ENCODE data around the gene RPLP2.

Gene RPLP2

DNA sequence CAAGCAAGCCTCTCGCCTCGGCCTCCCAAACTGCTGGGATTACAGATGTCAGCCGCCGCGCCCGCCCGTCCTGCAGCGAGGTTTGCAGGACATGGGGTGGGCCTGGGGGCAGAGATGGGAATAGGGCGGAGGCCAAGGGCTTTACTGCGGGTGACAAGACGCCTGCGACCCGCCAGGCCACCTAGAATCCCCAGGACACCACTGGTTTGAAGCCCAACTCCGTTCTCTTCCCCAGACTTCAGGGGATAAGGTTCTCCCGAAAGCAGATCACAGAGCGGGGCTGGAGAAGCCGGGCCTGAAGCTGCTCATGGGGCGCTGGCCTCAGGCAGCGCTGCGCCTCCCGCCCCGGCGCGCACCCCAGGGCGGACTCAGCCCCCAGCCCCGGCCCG is 32.2 kb downstream of the RPLP2 start:
- H3K36me3 ChIP-seq, result peaks cover 28 to 40% (median 39%) of the 10 kb centered on the region in 3 donors
- DNase-seq, result no peak
- H3K9me3 ChIP-seq, result no peaks in the 10 kb centered on the region
- H3K4me1 ChIP-seq, result peaks cover 4 to 82% (median 63%) of the 10 kb centered on the region in 4 donors
- H3K27ac ChIP-seq, result peak overlapping the region; percentile 88 to 95
- peaks cover 0 to under 1% of the 10 kb centered on the region in 2 donors for H3K27me3 ChIP-seq
- peak overlapping the region; percentile 98 for H3K4me3 ChIP-seq
- intact Hi-C loops (cut with DNase I; ENCODE audit: low total_unique reads), result loop anchor here (5.0 kb wide), 1 partner anchor 35 kb away; the partner anchor contains the start of genes PIDD1 and RPLP2
- TF ChIP-seq, protein P1, sequence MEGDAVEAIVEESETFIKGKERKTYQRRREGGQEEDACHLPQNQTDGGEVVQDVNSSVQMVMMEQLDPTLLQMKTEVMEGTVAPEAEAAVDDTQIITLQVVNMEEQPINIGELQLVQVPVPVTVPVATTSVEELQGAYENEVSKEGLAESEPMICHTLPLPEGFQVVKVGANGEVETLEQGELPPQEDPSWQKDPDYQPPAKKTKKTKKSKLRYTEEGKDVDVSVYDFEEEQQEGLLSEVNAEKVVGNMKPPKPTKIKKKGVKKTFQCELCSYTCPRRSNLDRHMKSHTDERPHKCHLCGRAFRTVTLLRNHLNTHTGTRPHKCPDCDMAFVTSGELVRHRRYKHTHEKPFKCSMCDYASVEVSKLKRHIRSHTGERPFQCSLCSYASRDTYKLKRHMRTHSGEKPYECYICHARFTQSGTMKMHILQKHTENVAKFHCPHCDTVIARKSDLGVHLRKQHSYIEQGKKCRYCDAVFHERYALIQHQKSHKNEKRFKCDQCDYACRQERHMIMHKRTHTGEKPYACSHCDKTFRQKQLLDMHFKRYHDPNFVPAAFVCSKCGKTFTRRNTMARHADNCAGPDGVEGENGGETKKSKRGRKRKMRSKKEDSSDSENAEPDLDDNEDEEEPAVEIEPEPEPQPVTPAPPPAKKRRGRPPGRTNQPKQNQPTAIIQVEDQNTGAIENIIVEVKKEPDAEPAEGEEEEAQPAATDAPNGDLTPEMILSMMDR (IDR thresholded peaks at IDR 0.05), result no peak

DNA sequence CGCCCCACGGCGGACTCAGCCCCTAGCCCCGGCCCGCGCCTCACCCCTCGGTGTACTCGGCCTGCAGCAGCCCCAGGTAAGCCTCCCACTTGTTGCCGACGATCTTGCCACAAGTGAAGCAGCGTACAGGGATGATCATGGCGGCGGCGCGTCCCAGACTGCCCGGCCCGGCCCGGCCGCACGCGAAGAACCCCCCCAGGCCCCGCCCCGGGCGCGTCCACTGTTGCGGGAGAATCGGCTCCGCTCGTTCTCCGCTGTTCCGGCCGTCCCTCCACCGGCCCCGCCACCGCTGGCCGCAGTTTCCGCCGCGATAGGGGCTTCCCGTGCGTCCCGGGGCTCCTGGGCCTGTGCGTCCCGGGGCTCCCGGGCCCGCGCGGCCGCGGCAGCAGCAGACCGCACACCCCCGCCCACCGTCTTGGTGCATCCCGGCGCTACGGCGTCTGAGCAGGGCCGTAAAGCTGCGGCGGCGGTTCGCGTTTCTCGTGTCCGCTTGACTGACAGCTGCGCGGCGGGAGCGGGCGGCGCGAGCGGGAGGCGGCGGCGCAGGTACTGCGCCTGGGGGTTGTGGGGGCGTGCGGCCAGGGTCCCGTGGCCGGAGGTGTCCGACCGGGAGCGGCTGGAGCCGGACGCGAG is 32.7 kb downstream of the RPLP2 start, which contains the start of the genes POLR2L and TSPAN4:
POLR2L (minus strand) TSS at position 160 of the 633 bp plus-strand sequence; CDS start at position 139, 21 bp downstream.
TSPAN4 (plus strand) TSS at position 483 of the 633 bp plus-strand sequence. CDS start 7,453 bp downstream, outside the sequence.
- Histone ChIP-seq H3K36me3 (peaks cover 23 to 35% (median 34%) of the 10 kb centered on the region in 3 donors), H3K9me3 (no peaks in the 10 kb centered on the region), H3K4me3 (peak within 1 kb of the TSS; percentile 98), H3K4me1 (peaks cover 4 to 77% (median 61%) of the 10 kb centered on the region in 4 donors), H3K27me3 (peaks cover 0 to 4% of the 10 kb centered on the region in 2 donors), H3K27ac (peak within 1 kb of the TSS; percentile 88 to 95)
- DNase-seq, result peak; percentile 84 to 93
- TF ChIP-seq, protein P1 (IDR thresholded peaks at IDR 0.05), result peak in 1 of 2 experiments; percentile 18
- intact Hi-C loops (cut with DNase I; ENCODE audit: low total_unique reads), result loop anchor here (5.0 kb wide), 1 partner anchor 35 kb away; the partner anchor contains the start of genes PIDD1 and RPLP2

DNA sequence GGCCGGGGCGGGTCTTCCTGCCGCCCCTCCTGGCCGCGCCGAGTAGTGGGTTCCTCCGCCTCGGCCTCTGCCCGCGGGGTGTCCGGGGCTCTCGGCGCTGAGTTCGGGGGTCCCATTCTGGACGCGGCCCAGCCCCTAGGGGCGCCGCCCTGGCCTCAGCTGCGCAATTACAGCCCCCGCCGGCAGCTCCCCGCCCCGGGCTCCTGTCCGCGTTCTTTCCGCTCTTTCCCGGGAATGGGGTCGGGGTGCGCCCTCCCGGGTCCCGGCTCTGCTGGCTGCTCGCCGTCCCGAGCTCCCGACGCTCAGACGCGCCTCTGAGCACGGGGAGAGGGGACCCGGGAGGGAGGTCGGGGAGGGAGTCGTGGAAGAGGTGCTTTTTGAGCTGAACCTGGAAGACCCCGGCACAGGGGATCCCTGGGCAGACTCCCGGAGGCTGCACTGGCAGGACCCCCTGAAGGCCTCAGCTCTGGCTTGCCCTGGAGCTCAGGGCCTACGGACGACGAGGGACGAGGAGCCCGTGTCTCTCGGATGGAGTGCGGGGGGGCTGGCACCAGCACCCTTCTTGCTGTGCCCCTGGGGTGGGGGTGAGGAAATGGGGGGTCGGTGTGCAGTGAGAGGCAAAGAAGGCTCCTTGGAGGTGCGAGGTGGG is 33.4 kb downstream of the RPLP2 start:
- Histone ChIP-seq H3K4me1 (peaks cover 4 to 82% (median 62%) of the 10 kb centered on the region in 4 donors), H3K27me3 (peaks cover 0 to 11% of the 10 kb centered on the region in 2 donors), H3K27ac (peak overlapping the region; percentile 88 to 95), H3K36me3 (peaks cover 18 to 27% (median 26%) of the 10 kb centered on the region in 3 donors), H3K4me3 (peak overlapping the region; percentile 98), H3K9me3 (no peaks in the 10 kb centered on the region)
- intact Hi-C loops (cut with DNase I; ENCODE audit: low total_unique reads), result loop anchor here (5.0 kb wide), 1 partner anchor 36 kb away; the partner anchor contains the start of genes PIDD1 and RPLP2
- TF ChIP-seq, protein P1 (IDR thresholded peaks at IDR 0.05), result no peak
- DNase-seq, result no peak

DNA sequence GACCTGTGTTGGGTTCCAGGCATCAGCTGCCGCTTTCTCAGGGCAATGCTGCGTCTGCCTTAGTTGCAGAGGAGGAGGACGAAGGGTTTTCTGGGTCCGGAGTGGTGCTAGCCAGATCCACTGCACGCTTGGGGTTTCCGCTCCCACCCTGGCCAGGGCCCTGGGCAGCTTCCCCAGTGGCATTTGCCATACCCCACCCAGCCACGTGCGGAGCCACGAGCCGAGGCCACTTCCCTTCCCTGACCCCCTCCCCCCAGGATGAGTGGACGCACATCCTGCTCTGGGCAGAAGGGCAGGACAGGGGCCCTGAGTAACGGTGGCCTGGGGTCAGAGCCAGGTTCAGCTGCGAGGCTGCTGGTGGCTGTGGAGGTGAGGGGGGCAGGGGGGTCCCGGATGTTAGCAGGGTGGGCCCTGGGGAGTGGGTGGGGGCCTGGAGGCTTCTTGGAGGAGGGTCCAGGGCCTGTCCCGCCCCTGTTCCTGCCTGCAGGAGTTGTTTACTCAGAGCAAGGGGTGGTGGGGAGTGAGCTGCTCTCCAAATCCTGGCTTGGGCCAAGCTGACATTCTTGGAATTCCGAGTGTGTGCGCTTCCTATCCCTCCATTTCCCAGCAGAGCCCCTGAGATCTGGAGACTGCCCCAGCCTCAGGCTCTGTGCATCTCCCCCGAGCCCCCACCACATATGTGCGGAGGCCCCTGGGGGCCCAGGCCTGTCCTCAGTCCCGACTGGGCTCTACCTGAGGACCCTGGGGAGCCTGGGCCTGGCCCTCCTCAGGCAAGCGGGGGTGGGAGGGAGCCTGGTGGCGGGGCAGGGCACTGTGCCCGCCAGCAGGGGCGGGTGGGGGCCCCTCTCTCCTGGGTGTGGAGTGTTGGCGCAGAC is 34.3 kb downstream of the RPLP2 start:
- Histone ChIP-seq H3K27ac (peak overlapping the region; percentile 88 to 95), H3K4me1 (peaks cover 4 to 82% (median 67%) of the 10 kb centered on the region in 4 donors), H3K9me3 (no peaks in the 10 kb centered on the region), H3K4me3 (peak overlapping the region; percentile 98), H3K36me3 (peaks cover 10 to 19% (median 18%) of the 10 kb centered on the region in 3 donors), H3K27me3 (peaks cover 0 to 20% of the 10 kb centered on the region in 2 donors)
- DNase-seq, result peak; percentile 98
- TF ChIP-seq, protein P1 (IDR thresholded peaks at IDR 0.05), result peak in 1 of 2 experiments; percentile 12
- intact Hi-C loops (cut with DNase I; ENCODE audit: low total_unique reads), result loop anchor here (5.0 kb wide), 1 partner anchor 37 kb away; the partner anchor contains the start of genes PIDD1 and RPLP2

Measured in tibial artery (tissue), 4 donors.